HepG2 (cell line): ENCODE measurements around the gene ZPBP. TPM values are rescaled to one million over a fixed set of nuclear protein-coding genes. Genes with fewer than 3 reads are reported as not detected.

Source experiments
- ATAC-seq: fragments of 200-7000 bp; cut with Tn5 transposase; 3 replicates; pipeline ENCODE4 v1.9.1; 2020; ENCODE audit warnings: mild to moderate bottlenecking, moderate library complexity
- BruUV-seq: library from RNA; stranded (reverse); fragments of 400-500 nt; replicated peaks from 2 replicates; lab custom pipeline; 2021; lab: Mats Ljungman, UMichigan
- CTCF ChIA-PET: fragments of 300-600 bp; formaldehyde crosslinking; extraction: SDS; loops from one replicate; lab custom pipeline; 2021; ENCODE audit warnings: low total read pairs, inconsistent platforms, low intra/inter-chr PET ratio; lab: Yijun Ruan, JAX
- POLR2A ChIA-PET: fragments of 350-600 bp; sonication (Branson Sonifier 250); formaldehyde crosslinking; loops from one replicate; lab custom pipeline; 2020; ENCODE audit warnings: antibody characterized with exemption, inconsistent platforms; lab: Yijun Ruan, JAX
- DNase-seq: peaks from one replicate; pipeline ENCODE4 v3.0.0-alpha.2; 2015; ENCODE audit warnings: low spot score
- FAIRE-seq: peaks from 3 replicates; lab custom pipeline; 2011; peaks lifted over from hg19 to GRCh38; lab: Jason Lieb, UNC
- H2AFZ ChIP-seq: one replicate; pipeline ENCODE4 v1.6.1; 2011; ENCODE audit warnings: low read length, inconsistent platforms
- H3K27ac ChIP-seq: fragments of 300-600 bp; 3 replicates; pipeline ENCODE4 v1.8.0; 2011; ENCODE audit warnings: mixed run types, mild to moderate bottlenecking, mixed read lengths, low read length, inconsistent platforms; ENCODE audit not compliant: insufficient read depth; ENCODE audit errors: extremely low read length
- H3K27me3 ChIP-seq, 2 experiments: fragments of 200-600 bp in 1 of 2; 2 replicates in 1 of 2; 3 replicates in 1 of 2; pipeline versions ENCODE4 v1.6.0 to v1.8.0; 2011; ENCODE audit warnings: low read length in 2 of 2, mild to moderate bottlenecking in 2 of 2, moderate library complexity in 2 of 2, inconsistent platforms in 1 of 2; ENCODE audit not compliant: insufficient read depth in 2 of 2, control insufficient read depth in 1 of 2
- H3K36me3 ChIP-seq, 2 experiments: fragments of 200-600 bp in 1 of 2; replicated peaks in 1 of 2; 2 replicates in 1 of 2; 3 replicates in 1 of 2; pipeline versions ENCODE4 v1.5.1 to v1.8.0; 2011; ENCODE audit warnings: low read length in 2 of 2, inconsistent platforms in 1 of 2; ENCODE audit not compliant: insufficient read depth in 2 of 2, control insufficient read depth in 1 of 2
- H3K4me1 ChIP-seq: 2 replicates; pipeline ENCODE4 v1.5.1; 2012; ENCODE audit warnings: low read length, inconsistent platforms; ENCODE audit not compliant: insufficient read depth
- H3K4me2 ChIP-seq: 2 replicates; pipeline ENCODE4 v1.6.0; 2011; ENCODE audit warnings: low read depth, low read length, inconsistent platforms
- H3K4me3 ChIP-seq, 3 experiments: fragments of 200-600 bp in 1 of 3; sonication (generic), shearing (Covaris generic) in 1 of 3; replicated peaks in 1 of 3; 2 replicates each; pipeline ENCODE4 v1.5.1; 2011 to 2016; ENCODE audit warnings: low read length in 3 of 3, inconsistent platforms in 2 of 3, low read depth in 2 of 3, mild to moderate bottlenecking in 2 of 3, control low read depth in 1 of 3, mixed read lengths in 1 of 3; ENCODE audit not compliant: insufficient read depth in 1 of 3
- H3K79me2 ChIP-seq: one replicate; pipeline ENCODE4 v1.6.1; 2011; ENCODE audit warnings: low read length, inconsistent platforms; ENCODE audit not compliant: insufficient read depth
- H3K9ac ChIP-seq: 2 replicates; pipeline ENCODE4 v1.6.0; 2011; ENCODE audit warnings: mild to moderate bottlenecking, low read depth, low read length, inconsistent platforms; ENCODE audit not compliant: insufficient read depth
- H3K9me3 ChIP-seq: 2 replicates; pipeline ENCODE4 v1.5.1; 2012; ENCODE audit warnings: mild to moderate bottlenecking, low read length
- H4K20me1 ChIP-seq: 2 replicates; pipeline ENCODE4 v1.6.0; 2011; ENCODE audit warnings: inconsistent platforms, mild to moderate bottlenecking, low read length, moderate library complexity; ENCODE audit not compliant: insufficient read depth
- ATF6 ChIP-seq: sonication (generic); formaldehyde crosslinking; conservative IDR thresholded peaks from 2 replicates; pipeline ENCODE4 v1.4.0; 2020; ENCODE audit warnings: missing genetic modification reagents
- HIC2 ChIP-seq: sonication (generic); formaldehyde crosslinking; IDR thresholded peaks from 2 replicates; pipeline ENCODE4 v1.9.0; 2022; ENCODE audit warnings: low read depth, missing genetic modification reagents
- KLF16 ChIP-seq, 2 experiments: sonication (generic) in 1 of 2; formaldehyde crosslinking in 1 of 2; IDR thresholded peaks; 2 replicates each; pipeline versions ENCODE4 v1.6.1 to v1.8.0; 2016 to 2023; ENCODE audit warnings: missing genetic modification reagents in 2 of 2, missing compliant biosample characterization in 1 of 2
- RERE ChIP-seq: IDR thresholded peaks from 2 replicates; pipeline ENCODE4 v1.6.1; 2016; ENCODE audit warnings: low read depth, missing genetic modification reagents, missing compliant biosample characterization
- ZSCAN29 ChIP-seq: sonication (generic); formaldehyde crosslinking; conservative IDR thresholded peaks from 2 replicates; pipeline ENCODE4 v1.4.0; 2020; ENCODE audit warnings: mild to moderate bottlenecking, missing genetic modification reagents
- WGBS: methylation state at CpG from one replicate; pipeline ENCODE4 v1.1.6; 2017; ENCODE audit warnings: low lambda C conversion rate; 5-methylcytosine and 5-hydroxymethylcytosine counted together
- in situ Hi-C: cut with HindIII; loops from 2 replicates; pipeline ENCODE4 v1.10.0; 2017; ENCODE audit warnings: low pct_unique_long_range_greater_than_20kb; ENCODE audit not compliant: extremely low pct_ligation_motif_present
- intact Hi-C: fragments of 100-400 bp; cut with micrococcal nuclease; formaldehyde crosslinking; loops from one replicate; pipeline ENCODE4 v1.10.0; 2022; ENCODE audit not compliant: unreplicated experiment
- polyA plus RNA-seq, 8 experiments: library from polyadenylated mRNA; depleted of rRNA in 3 of 8; stranded (reverse) in 7 of 8; unstranded in 1 of 8; fragments of >200 nt; fragmentation: Illumina TruSeq in 4 of 8; extraction: Trizol in 4 of 8; gene quantifications; 2 replicates each; pipeline versions ENCODE4 v1.2.1 to v1.2.3, GENCODE V29; 2011 to 2016; ENCODE audit warnings: low read depth in 4 of 8, missing spikeins in 1 of 8, mixed read lengths in 1 of 8; ENCODE audit not compliant: insufficient read depth in 1 of 8
- total RNA-seq, 5 experiments: library from RNA; depleted of rRNA; stranded (reverse); fragments of >200 nt; fragmentation: Illumina TruSeq; extraction: Trizol; gene quantifications; 2 replicates each; pipeline ENCODE4 v1.2.3, GENCODE V29; 2016; ENCODE audit warnings: low read depth in 1 of 5
- TF ChIP-seq, protein P1 (sequence below): sonication (generic); formaldehyde crosslinking; IDR thresholded peaks from 2 replicates; pipeline ENCODE4 v1.4.0; 2020; ENCODE audit warnings: missing genetic modification reagents

Gene ZPBP
- total and polyA plus RNA-seq, 2 of the 13 experiments (the other 11 are each of a cell fraction or from before 2014, with no cell fraction given) = not detected

DNA sequence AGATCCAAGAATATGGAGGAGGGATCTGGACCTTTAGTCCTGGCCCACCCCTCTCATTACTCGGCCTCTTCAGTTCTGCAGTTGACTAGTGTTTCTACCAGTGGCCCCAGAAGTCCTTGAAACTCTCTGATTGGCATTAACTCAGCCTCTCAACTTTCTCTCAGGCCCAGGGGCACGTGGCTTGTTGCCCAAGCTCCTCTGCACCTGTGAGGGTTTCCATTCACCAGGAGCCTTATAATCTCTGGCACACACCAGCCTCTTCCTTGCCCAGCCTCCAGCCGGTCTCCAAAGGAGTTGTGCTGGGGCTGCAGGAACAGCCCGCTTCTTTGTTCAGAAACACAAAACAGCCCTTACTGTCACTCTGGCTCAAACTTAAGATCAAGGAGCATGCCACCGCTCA lies 47.6 kb upstream of the ZPBP start:
- no peaks in the 10 kb centered on the region for H3K36me3 ChIP-seq
- no peaks in the 10 kb centered on the region for H3K9me3 ChIP-seq
- H2AFZ ChIP-seq = no peak overlapping the region
- no peak overlapping the region for H3K4me3 ChIP-seq
- no peak overlapping the region for H3K9ac ChIP-seq
- FAIRE-seq = no peak
- no peaks in the 10 kb centered on the region for H3K4me1 ChIP-seq
- intact Hi-C loops (no loop called here), in situ Hi-C loops (loop anchor here (10.0 to 25.0 kb wide), 2 partner anchors 274 to 547 kb away; no protein-coding TSS in a partner anchor)
- ATAC-seq = no peak
- H3K79me2 ChIP-seq = no peaks in the 10 kb centered on the region
- POLR2A ChIA-PET = no interaction called here
- CTCF ChIA-PET = no interaction called here
- DNase-seq = no peak
- H4K20me1 ChIP-seq = no peaks in the 10 kb centered on the region
- no TSS peak for BruUV-seq
- no peak overlapping the region for H3K4me2 ChIP-seq
- TF ChIP-seq, protein P1, sequence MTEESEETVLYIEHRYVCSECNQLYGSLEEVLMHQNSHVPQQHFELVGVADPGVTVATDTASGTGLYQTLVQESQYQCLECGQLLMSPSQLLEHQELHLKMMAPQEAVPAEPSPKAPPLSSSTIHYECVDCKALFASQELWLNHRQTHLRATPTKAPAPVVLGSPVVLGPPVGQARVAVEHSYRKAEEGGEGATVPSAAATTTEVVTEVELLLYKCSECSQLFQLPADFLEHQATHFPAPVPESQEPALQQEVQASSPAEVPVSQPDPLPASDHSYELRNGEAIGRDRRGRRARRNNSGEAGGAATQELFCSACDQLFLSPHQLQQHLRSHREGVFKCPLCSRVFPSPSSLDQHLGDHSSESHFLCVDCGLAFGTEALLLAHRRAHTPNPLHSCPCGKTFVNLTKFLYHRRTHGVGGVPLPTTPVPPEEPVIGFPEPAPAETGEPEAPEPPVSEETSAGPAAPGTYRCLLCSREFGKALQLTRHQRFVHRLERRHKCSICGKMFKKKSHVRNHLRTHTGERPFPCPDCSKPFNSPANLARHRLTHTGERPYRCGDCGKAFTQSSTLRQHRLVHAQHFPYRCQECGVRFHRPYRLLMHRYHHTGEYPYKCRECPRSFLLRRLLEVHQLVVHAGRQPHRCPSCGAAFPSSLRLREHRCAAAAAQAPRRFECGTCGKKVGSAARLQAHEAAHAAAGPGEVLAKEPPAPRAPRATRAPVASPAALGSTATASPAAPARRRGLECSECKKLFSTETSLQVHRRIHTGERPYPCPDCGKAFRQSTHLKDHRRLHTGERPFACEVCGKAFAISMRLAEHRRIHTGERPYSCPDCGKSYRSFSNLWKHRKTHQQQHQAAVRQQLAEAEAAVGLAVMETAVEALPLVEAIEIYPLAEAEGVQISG (CRISPR knock-in tag) = no peak
- TF ChIP-seq HIC2 (CRISPR knock-in tag) = no peak
- TF ChIP-seq ZSCAN29 (CRISPR knock-in tag) = no peak
- TF ChIP-seq KLF16 (CRISPR knock-in tag; IDR thresholded peaks at IDR 0.05) = no peak
- no peak for TF ChIP-seq ATF6 (CRISPR knock-in tag)
- no peak for TF ChIP-seq RERE (CRISPR knock-in tag)
- WGBS = 19% methylated on average over 5 of the region's 5 CpGs
- no peaks in the 10 kb centered on the region for H3K27me3 ChIP-seq
- no peak overlapping the region for H3K27ac ChIP-seq
